Measurements from ENCODE around the gene CCM2L. TPM values are rescaled to one million over a fixed set of nuclear protein-coding genes. Genes with fewer than 3 reads are reported as not detected.

CCM2L gene
- total and polyA plus RNA-seq, 10 of the 15 experiments (the other 5 are each of a cell fraction or from before 2014, with no cell fraction given) = not detected

DNA sequence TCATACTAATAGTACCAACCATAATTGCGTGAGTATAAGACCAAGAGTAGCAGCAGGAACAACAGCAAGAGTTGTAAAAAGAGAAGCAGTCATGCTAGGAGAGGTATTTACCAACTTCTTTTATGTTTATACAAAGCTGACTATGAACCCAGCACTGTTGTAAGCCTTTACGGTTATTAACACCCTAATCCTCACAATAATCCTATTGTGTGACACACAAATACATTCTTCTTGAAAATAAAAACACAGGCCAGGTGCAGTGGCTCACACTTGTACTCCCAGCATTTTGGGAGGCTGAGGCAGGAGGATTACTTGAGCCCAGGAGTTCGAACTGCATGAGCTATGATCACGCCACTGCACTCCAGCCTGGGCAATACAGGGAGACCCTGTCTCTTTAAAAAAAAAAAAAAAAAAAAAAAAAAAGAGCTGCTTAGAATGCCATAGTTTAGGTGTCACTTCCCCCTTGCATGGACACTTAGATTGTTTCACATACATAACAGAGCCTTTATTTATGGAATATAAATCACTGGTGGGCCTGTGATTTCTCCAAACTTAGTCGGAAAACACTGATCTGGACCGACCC lies 62.0 kb downstream of the CCM2L start:
- CTCF ChIA-PET = interaction anchor here (1.0 to 4.9 kb wide), 4 partner anchors 19 to 41 kb away, joined by 4 to 21 read pairs (median 8); no protein-coding TSS in a partner anchor
- no peak overlapping the region for H3K4me3 ChIP-seq
- FAIRE-seq = no peak
- BruUV-seq (replicated peaks) = no TSS peak
- WGBS (ENCODE audit: insufficient coverage, insufficient replicate concordance, low lambda C conversion rate, missing lambda C conversion rate) = 63% methylated on average over 6 of the region's 6 CpGs
- no peaks in the 10 kb centered on the region for H3K27me3 ChIP-seq (replicated peaks in 1 of 2; ENCODE audit: control insufficient read depth in 2 of 2, insufficient read depth in 2 of 2, low read length in 1 of 2)
- no peaks in the 10 kb centered on the region for H3K36me3 ChIP-seq (ENCODE audit: control insufficient read depth in 2 of 2, insufficient read depth in 2 of 2, low read length in 1 of 2)
- intact Hi-C loops (cut with micrococcal nuclease; ENCODE audit: unreplicated experiment) = no loop called here
- TF ChIP-seq ZNF384 (IDR thresholded peaks at IDR 0.05; ENCODE audit: borderline replicate concordance, low read depth, low read length) = peak; percentile 64
- no peak for TF ChIP-seq NBN (IDR thresholded peaks at IDR 0.05)
- H3K4me1 ChIP-seq (ENCODE audit: control insufficient read depth, insufficient read depth, low read length) = peaks cover 23% of the 10 kb centered on the region
- no peak overlapping the region for H3K4me2 ChIP-seq (ENCODE audit: control insufficient read depth, insufficient read depth)
- no peak for DNase-seq (ENCODE audit: low read depth, low spot score)
- H4K20me1 ChIP-seq (ENCODE audit: control insufficient read depth, insufficient read depth) = no peaks in the 10 kb centered on the region
- no peak overlapping the region for H2AFZ ChIP-seq (ENCODE audit: control insufficient read depth, low read depth, low read length)
- POLR2A ChIA-PET = interaction anchor here (0.6 kb wide), 1 partner anchor 311 kb away, joined by 3 read pairs; no protein-coding TSS in a partner anchor
- SMC1A ChIA-PET (ENCODE audit: uncharacterized antibody, unreplicated experiment) = interaction anchor here (0.6 to 2.1 kb wide), 10 partner anchors 9 to 41 kb away, joined by 3 to 8 read pairs (median 4); no protein-coding TSS in a partner anchor
- no peak for ATAC-seq
- no peaks in the 10 kb centered on the region for H3K79me2 ChIP-seq (ENCODE audit: control insufficient read depth, insufficient read depth, low read length)
- in situ Hi-C loops (cut with MboI) = no loop called here
- no peaks in the 10 kb centered on the region for H3K9me3 ChIP-seq (replicated peaks; ENCODE audit: control insufficient read depth, insufficient read depth, low read length)
- no peak overlapping the region for H3K27ac ChIP-seq (ENCODE audit: control insufficient read depth, insufficient read depth)
- RAD21 ChIA-PET (ENCODE audit: unreplicated experiment) = interaction anchor here (1.1 to 1.7 kb wide), 3 partner anchors 19 to 121 kb away, joined by 3 to 6 read pairs (median 4); partner anchors contain the start of gene PDRG1
- no peak overlapping the region for H3K9ac ChIP-seq (ENCODE audit: control insufficient read depth, insufficient read depth, low read length)

DNA sequence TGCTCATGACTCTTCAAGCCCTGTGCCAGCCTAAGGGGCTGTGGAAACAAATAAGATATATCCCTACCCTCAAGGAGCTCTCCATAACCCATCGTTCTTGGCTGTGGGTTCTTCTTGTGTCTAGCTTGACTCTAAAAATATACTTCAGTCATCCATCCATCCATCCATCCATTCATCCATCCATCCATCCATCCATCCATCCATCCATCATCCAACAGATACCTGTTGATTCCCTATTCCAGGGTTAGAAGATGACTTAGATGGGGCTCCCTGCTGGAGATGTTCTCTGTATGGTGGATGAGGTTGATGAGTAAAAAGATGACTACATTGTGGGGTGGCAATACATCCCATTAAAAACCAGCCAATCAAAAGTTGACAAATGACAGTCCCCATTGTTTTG lies 65.3 kb downstream of the CCM2L start:
- H3K4me3 ChIP-seq = no peak overlapping the region
- ChIA-PET POLR2A (interaction anchor here (1.0 kb wide), 1 partner anchor 11 kb away, joined by 3 read pairs; no protein-coding TSS in a partner anchor), RAD21 (ENCODE audit: unreplicated experiment) (interaction anchor here (1.3 to 2.3 kb wide), 2 partner anchors 16 to 40 kb away, joined by 4 to 6 read pairs; no protein-coding TSS in a partner anchor), SMC1A (ENCODE audit: uncharacterized antibody, unreplicated experiment) (interaction anchor here (1.0 to 1.7 kb wide), 2 partner anchors 10 to 16 kb away, joined by 3 to 6 read pairs; no protein-coding TSS in a partner anchor), CTCF (interaction anchor here (1.0 to 1.4 kb wide), 4 partner anchors 14 to 441 kb away, joined by 3 read pairs; no protein-coding TSS in a partner anchor)
- FAIRE-seq = no peak
- no peak for ATAC-seq
- no TSS peak for BruUV-seq (replicated peaks)
- H3K36me3 ChIP-seq (ENCODE audit: control insufficient read depth in 2 of 2, insufficient read depth in 2 of 2, low read length in 1 of 2) = no peaks in the 10 kb centered on the region
- no peak overlapping the region for H2AFZ ChIP-seq (ENCODE audit: control insufficient read depth, low read depth, low read length)
- H3K79me2 ChIP-seq (ENCODE audit: control insufficient read depth, insufficient read depth, low read length) = no peaks in the 10 kb centered on the region
- no peaks in the 10 kb centered on the region for H3K4me1 ChIP-seq (ENCODE audit: control insufficient read depth, insufficient read depth, low read length)
- H3K9ac ChIP-seq (ENCODE audit: control insufficient read depth, insufficient read depth, low read length) = no peak overlapping the region
- H3K27me3 ChIP-seq (replicated peaks in 1 of 2; ENCODE audit: control insufficient read depth in 2 of 2, insufficient read depth in 2 of 2, low read length in 1 of 2) = no peaks in the 10 kb centered on the region
- DNase-seq (ENCODE audit: low read depth, low spot score) = no peak
- no peaks in the 10 kb centered on the region for H3K9me3 ChIP-seq (replicated peaks; ENCODE audit: control insufficient read depth, insufficient read depth, low read length)
- no peak overlapping the region for H3K27ac ChIP-seq (ENCODE audit: control insufficient read depth, insufficient read depth)
- intact Hi-C loops (cut with micrococcal nuclease; ENCODE audit: unreplicated experiment) = no loop called here
- no peak overlapping the region for H3K4me2 ChIP-seq (ENCODE audit: control insufficient read depth, insufficient read depth)
- no peaks in the 10 kb centered on the region for H4K20me1 ChIP-seq (ENCODE audit: control insufficient read depth, insufficient read depth)
- in situ Hi-C loops (cut with MboI) = no loop called here
- 89% methylated on average over 1 of the region's 1 CpG for WGBS (ENCODE audit: insufficient coverage, insufficient replicate concordance, low lambda C conversion rate, missing lambda C conversion rate)
- TF ChIP-seq STAT1 (conservative IDR thresholded peaks at IDR 0.05) (no peak), POLR2AphosphoS5 (IDR thresholded peaks at IDR 0.05; ENCODE audit: low read length) (no peak), ZNF384 (IDR thresholded peaks at IDR 0.05; ENCODE audit: borderline replicate concordance, low read depth, low read length) (no peak), BHLHE40 (IDR thresholded peaks at IDR 0.05; ENCODE audit: borderline replicate concordance in 1 of 2, low read depth in 2 of 2, low read length in 1 of 2) (no peak), EED (IDR thresholded peaks at IDR 0.05; ENCODE audit: low read depth) (no peak), SREBF1 (IDR thresholded peaks at IDR 0.05; ENCODE audit: low read length) (no peak), PAX8 (IDR thresholded peaks at IDR 0.05) (no peak), YBX1 (IDR thresholded peaks at IDR 0.05) (no peak), ETV6 (conservative IDR thresholded peaks at IDR 0.05 in 1 of 2, IDR thresholded peaks at IDR 0.05 in 1 of 2; ENCODE audit: borderline replicate concordance in 1 of 2, low read depth in 1 of 2) (no peak)
- TF ChIP-seq, protein P1, sequence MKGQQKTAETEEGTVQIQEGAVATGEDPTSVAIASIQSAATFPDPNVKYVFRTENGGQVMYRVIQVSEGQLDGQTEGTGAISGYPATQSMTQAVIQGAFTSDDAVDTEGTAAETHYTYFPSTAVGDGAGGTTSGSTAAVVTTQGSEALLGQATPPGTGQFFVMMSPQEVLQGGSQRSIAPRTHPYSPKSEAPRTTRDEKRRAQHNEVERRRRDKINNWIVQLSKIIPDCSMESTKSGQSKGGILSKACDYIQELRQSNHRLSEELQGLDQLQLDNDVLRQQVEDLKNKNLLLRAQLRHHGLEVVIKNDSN (IDR thresholded peaks at IDR 0.05; ENCODE audit: borderline replicate concordance, extremely low read length, insufficient read depth, low read depth, low read length) = no peak
- TF ChIP-seq, protein P2, sequence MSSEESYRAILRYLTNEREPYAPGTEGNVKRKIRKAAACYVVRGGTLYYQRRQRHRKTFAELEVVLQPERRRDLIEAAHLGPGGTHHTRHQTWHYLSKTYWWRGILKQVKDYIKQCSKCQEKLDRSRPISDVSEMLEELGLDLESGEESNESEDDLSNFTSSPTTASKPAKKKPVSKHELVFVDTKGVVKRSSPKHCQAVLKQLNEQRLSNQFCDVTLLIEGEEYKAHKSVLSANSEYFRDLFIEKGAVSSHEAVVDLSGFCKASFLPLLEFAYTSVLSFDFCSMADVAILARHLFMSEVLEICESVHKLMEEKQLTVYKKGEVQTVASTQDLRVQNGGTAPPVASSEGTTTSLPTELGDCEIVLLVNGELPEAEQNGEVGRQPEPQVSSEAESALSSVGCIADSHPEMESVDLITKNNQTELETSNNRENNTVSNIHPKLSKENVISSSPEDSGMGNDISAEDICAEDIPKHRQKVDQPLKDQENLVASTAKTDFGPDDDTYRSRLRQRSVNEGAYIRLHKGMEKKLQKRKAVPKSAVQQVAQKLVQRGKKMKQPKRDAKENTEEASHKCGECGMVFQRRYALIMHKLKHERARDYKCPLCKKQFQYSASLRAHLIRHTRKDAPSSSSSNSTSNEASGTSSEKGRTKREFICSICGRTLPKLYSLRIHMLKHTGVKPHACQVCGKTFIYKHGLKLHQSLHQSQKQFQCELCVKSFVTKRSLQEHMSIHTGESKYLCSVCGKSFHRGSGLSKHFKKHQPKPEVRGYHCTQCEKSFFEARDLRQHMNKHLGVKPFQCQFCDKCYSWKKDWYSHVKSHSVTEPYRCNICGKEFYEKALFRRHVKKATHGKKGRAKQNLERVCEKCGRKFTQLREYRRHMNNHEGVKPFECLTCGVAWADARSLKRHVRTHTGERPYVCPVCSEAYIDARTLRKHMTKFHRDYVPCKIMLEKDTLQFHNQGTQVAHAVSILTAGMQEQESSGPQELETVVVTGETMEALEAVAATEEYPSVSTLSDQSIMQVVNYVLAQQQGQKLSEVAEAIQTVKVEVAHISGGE (CRISPR knock-in tag; IDR thresholded peaks at IDR 0.05) = no peak
